NCI-H774 (cell line): ENCODE results near the gene BUD31.
A peak's percentile ranks its signal among the peaks of the same experiment; 100 is the strongest.
"Not testable (repeated sequence)": the region's sequence is repeated elsewhere in the genome, so short reads cannot be mapped to it uniquely, and the experiment has no call there.

Experiments used
- DNase-seq: peaks from one replicate; lab custom pipeline; 2025; lab: John Stamatoyannopoulos, UW

BUD31 gene

GRCh38 chr7:99399597-99399996, 9.2 kb upstream of the BUD31 start:
- no peak for DNase-seq

GRCh38 chr7:99402854-99403253, 5.9 kb upstream of the BUD31 start:
- no peak for DNase-seq

DNA sequence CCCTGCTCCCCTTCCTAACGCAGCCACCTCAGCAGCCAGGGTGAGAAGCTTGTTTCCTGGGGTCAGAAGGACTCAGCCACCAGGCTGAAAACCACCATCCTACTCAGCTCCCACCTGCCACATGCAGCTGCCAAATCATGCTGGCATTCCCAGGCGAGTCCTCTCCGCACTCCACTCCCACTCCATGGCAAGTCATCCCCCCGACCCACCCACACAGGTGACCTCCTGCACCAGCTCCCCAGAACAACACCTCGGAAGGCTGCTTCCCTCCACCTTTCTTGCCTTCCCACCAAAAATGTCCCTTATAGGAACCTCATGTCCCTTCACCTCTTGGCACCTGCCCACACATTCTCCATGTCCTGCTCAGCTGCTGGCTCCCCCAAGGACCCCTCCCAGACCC, 5.0 kb upstream of the BUD31 start:
- no peak for DNase-seq

- DNase-seq, result no peak
These were observed 4.4 kb upstream of the BUD31 start for GRCh38 chr7:99404235-99404976.

DNA sequence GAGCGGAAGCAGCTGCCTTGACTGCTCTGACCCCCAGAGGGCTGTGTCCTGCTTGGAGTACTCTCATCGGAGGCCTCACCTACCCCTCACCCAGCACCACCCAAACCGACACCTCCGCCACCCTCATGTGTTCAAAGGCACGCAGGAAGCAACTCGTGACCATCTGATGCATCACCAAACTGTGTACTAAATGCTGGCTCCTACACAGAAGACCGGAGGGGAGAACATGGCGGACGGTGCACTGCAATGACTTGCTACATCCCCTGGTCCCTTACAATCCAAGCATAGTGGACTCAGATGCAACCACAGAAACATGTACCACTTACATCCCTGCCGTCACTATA, 3.8 kb upstream of the BUD31 start:
- DNase-seq, result no peak

DNA sequence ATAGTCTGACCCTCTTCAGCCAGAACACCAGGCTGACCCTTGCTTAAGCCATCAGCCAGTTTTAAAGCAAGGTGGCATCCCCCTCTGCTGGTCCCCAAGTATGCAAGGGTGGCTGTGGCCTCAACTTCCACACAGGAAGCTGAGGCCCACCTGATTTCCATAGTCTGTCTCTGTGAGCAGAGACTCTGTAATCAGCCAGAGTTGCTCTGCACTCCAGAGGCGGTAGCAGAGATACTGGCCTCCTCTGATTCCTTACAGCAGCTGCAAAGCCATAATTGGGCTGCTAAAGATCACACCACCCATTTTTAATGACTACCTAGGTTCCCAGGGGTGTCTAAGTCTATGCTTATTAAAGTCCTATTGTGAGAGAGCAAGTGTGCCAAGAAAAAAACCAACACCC, 2.2 kb upstream of the BUD31 start:
- no peak for DNase-seq

DNA sequence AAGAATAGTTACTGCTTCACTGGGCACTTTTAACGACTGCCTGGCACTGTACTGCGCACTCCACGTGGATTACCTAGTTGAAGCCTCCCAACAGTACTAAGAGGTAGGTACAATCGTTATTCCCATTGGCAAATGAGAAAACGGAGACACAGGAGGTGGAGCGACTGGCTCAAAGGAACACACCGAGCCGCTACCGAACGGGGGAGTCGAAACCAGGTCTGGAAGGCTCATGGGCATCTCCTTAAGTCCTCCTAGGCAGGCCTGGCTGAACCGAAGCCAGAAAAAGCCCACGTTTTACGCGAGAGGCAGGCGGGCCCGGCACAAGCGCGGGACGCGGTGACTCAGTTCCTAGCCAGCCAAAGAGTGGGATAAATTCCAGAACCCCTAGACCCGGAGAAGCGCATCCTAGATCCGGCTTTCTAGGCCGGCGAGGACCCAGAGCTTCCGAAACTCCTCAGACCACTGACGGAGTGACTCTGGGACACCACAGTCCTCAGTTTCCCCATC, 844 bp upstream of the BUD31 start:
- no peak for DNase-seq

DNA sequence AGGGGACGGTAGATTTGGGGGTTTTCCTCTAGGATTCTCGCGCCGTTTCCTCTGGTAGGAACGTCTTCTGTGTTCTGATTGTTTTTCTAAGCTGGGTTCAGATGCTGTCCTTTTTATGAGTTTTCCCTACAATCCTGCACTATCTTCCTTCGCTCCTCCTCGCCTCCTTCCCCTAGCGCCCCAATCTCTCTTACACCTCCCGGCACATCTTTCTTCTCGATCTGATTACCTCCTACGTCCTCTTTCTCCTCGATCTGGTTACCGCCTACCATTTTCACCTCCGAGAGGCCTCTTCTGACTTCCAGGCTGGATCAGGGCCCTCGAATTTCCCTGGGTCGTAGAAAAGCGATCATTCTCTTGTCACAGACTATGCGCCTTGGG, 413 bp downstream of the BUD31 start:
- no peak for DNase-seq

- no peak for DNase-seq
These were observed 1.0 kb downstream of the BUD31 start for GRCh38 chr7:99409806-99410205.

GRCh38 chr7:99410635-99411034, 1.9 kb downstream of the BUD31 start:
- no peak for DNase-seq

- DNase-seq, result not testable (repeated sequence)
These were observed 6.9 kb downstream of the BUD31 start for GRCh38 chr7:99415513-99416127.

DNA sequence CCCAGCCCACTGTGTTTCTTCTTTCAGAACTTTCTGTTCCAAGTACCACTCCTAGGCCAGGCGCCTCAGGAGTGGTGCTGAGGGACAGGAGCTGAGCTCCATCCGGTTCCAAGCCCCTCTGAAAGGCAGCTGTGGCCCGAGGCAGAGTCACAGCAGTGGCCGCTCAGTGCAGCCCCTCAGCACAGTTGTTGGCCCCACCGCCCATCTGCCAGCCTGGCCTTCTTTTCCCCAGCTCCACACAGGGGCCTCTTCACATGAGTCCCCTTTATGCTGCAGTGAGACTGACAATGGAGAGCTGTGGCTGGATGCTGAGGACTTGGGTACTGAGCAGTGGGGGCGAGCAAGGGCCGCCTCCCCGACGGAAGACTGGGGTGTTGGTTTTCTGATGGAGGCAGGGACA, 9.5 kb downstream of the BUD31 start:
- no peak for DNase-seq

DNA sequence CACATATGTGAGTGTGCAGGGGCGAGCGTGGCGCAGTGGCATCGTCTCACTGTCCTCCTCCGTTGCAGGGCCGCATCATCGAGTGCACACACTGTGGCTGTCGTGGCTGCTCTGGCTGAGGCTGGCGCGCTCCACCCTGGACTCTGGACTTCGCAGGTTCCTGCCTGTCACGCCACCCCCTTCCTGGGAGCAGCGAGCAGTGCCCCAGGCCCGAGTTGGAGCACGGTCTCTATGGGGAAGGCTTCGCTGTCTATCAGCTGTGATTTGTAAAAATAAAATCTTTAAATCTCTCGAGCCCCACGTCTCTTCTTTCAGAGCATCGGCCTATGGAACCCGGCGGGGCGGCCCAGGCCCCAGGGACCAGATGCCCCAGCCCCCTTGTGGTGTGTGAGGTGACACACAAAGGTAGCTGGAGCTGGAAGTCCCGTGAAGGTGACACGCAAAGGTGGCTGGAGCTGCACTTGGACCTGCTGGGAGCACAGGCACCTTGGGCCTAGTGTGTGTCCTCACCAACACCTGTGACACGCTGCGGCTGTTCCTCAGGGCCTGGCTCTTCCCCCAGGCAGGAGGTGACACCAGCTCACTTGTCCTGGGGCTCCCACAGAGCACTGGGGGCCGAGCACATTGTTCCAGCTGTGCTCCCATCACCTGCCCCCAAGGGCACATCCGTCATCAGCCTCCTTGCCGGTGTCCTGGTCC, 10.7 kb downstream of the BUD31 start:
- DNase-seq, result no peak

DNA sequence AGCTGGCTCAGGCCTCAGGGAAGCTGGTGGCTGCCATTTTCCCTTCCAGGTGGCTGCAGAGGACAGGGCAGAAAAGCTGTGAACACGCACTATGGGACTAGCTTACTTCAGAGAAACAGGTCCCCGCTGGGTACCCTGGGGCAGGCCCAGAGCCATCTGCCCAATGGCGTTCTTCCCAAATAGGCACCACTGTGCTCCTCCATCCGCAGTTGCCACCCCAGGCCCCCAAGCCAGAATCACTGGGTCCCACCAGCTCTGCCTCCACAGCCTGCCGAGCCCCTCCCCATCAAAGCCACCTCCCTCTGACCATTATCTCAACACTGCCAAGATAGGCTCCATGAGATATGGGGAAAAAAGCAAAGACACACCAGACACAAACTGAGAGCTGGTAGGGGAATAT, 11.4 kb downstream of the BUD31 start:
- DNase-seq, result no peak

DNA sequence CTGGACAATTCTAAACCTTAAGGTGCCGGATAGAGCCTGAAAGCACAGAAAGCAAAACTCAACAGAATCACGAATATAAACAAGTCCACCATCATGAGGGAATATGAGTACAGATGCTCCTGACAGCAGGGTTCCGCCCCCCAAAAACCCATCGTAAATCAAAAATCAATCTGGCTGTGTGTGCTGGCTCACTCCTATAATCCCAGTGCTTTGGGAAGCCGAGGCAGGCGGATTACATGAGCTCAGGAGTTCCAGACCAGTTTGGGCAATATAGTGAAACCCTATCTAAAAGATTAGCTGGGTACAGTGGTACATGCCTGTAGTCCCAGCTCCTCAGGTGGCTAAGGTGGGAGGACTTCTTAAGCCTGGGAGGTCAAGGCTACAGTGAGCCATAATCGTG, 12.2 kb downstream of the BUD31 start:
- no peak for DNase-seq

- DNase-seq, result peak; percentile 37
These were observed 13.4 kb downstream of the BUD31 start for GRCh38 chr7:99422186-99422585.

GRCh38 chr7:99422625-99423024, 13.9 kb downstream of the BUD31 start:
- DNase-seq, result peak; percentile 61

- no peak for DNase-seq
These were observed 16.4 kb downstream of the BUD31 start for GRCh38 chr7:99424932-99425730.

DNA sequence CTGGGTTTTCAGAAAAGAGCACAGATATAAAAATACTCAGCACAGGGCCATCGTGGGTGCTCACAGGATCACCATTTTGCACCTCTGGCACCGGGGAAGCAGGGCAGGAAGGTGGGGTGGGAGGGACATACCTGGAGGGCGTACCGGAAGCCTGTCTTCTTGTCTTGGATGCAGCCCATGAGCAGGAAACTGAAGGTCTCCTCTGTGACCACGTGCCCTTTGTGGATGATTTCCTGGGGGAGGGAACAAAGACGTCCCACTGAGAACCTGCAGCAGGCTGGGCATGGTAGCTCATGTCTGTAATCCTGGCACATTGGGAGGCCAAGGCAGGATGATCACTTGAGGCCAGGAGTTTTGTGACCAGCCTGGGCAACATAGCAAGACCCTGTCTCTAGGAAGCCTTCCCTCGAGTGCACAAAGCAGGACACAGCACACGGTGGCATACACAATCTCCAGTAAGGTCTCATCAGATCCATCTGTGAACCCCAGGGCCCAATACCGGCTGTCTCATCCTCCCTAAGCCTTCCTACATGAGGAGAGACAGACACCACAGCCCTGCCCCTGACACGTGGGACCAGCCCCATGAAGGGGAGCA, 20.3 kb downstream of the BUD31 start:
- DNase-seq, result no peak

GRCh38 chr7:99429756-99430155, 21.0 kb downstream of the BUD31 start:
- DNase-seq, result no peak

DNA sequence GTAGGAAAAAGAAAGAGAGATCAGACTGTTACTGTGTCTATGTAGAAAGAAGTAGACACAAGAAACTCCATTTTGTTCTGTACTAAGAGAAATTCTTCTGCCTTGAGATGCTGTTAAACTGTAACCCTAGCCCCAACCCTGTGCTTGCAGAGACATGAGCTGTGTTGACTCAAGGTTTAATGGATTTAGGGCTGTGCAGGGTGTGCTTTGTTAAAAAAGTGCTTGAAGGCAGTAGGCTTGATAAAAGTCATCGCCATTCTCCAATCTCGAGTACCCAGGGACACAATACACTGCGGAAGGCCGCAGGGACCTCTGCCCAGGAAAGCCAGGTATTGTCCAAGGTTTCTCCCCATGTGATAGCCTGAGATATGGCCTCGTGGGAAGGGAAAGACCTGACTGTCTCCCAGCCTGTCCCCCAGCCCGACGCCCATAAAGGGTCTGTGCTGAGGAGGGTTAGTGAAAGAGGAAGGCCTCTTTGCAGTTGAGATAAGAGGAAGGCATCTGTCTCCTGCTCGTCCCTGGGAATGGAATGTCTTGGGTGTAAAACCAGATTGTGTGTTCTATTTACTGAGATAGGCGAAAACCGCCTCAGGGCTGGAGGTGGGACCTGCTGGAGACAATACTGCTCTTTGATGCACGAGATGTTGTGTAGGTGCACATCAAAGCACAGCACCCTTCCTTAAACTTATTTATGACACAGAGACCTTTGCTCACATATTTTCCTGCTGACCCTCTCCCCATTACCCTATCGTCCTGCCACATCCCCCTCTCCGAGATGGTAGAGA, 23.2 kb downstream of the BUD31 start:
- DNase-seq, result not testable (repeated sequence)
